Transverse colon (tissue), 4 donors: ENCODE results near the gene GAB1. TPM values are rescaled to one million over a fixed set of nuclear protein-coding genes. Genes with fewer than 3 reads are reported as not detected.

ENCODE experiments used
- DNase-seq: peaks from one replicate; pipeline ENCODE4 v3.0.0-alpha.2; 2019
- H3K27ac ChIP-seq, 4 donors: fragments of 200-600 bp; sonication (generic); 2 replicates each; pipeline ENCODE4 v1.5.1; 2016 to 2018; ENCODE audit warnings: inconsistent platforms in 4 of 4
- H3K27me3 ChIP-seq: fragments of 200-600 bp; sonication (generic); 2 replicates; pipeline ENCODE4 v1.5.1; 2017; ENCODE audit warnings: inconsistent platforms
- H3K36me3 ChIP-seq, 4 donors: fragments of 200-600 bp; sonication (generic); 2 replicates each; pipeline ENCODE4 v1.5.1; 2017 to 2019; ENCODE audit warnings: inconsistent platforms in 4 of 4
- H3K4me1 ChIP-seq, 4 donors: fragments of 200-600 bp; sonication (generic); 2 replicates each; pipeline ENCODE4 v1.5.1; 2017 to 2020; ENCODE audit warnings: inconsistent platforms in 4 of 4
- H3K4me3 ChIP-seq, 4 donors: fragments of 200-600 bp; sonication (generic); 1 replicate in 1 of 4; 2 replicates in 3 of 4; pipeline versions ENCODE4 v1.5.1 to v1.6.1; 2017 to 2019; ENCODE audit warnings: inconsistent platforms in 4 of 4
- H3K9me3 ChIP-seq, 2 donors: fragments of 200-600 bp; sonication (generic); 2 replicates each; pipeline ENCODE4 v1.5.1; 2017 to 2019; ENCODE audit warnings: inconsistent platforms in 2 of 2
- EP300 ChIP-seq: sonication (generic); formaldehyde crosslinking; IDR thresholded peaks from one replicate; pipeline ENCODE4 v1.6.1; 2017; ENCODE audit warnings: antibody characterized with exemption, low read depth
- POLR2A ChIP-seq: fragments of 450-650 bp; IDR thresholded peaks from one replicate; pipeline ENCODE4 v1.6.1; 2016; ENCODE audit warnings: antibody characterized with exemption, mild to moderate bottlenecking, moderate library complexity
- POLR2AphosphoS5 ChIP-seq, 3 donors: sonication (generic); formaldehyde crosslinking; IDR thresholded peaks; one replicate each; pipeline ENCODE4 v1.6.1; 2016; ENCODE audit warnings: antibody characterized with exemption in 3 of 3
- WGBS, 2 donors: methylation state at CpG; one replicate each; pipeline ENCODE4 v1.1.5; 2018; ENCODE audit warnings: low coverage in 1 of 2; 5-methylcytosine and 5-hydroxymethylcytosine counted together
- in situ Hi-C, 4 donors: fragments of 200-750 bp; cut with MboI; loops; one replicate each; pipeline versions ENCODE4 v1.15.0 to v1.15.1; 2017; ENCODE audit warnings: low sequenced_read_pairs in 3 of 4, low pct_ligation_motif_present in 1 of 4, low pct_unique_long_range_greater_than_20kb in 1 of 4
- intact Hi-C: fragments of 100-400 bp; cut with DNase I; formaldehyde crosslinking; loops from one replicate; pipeline ENCODE4 v1.15.1; 2023; ENCODE audit warnings: low total_unique reads
- total RNA-seq, 4 donors: library from RNA; depleted of rRNA; stranded (reverse); fragments of >200 nt; gene quantifications; one replicate each; pipeline ENCODE4 v1.1.0, GENCODE V29; 2016
- TF ChIP-seq, protein P1 (sequence below), 5 experiments: fragments of 200-600 bp in 3 of 5; fragments of 450-650 bp in 2 of 5; sonication (generic) in 3 of 5; IDR thresholded peaks; 1 replicate in 2 of 5; 2 replicates in 3 of 5; pipeline ENCODE4 v1.5.1; 2016 to 2017; ENCODE audit warnings: antibody characterized with exemption in 5 of 5, inconsistent platforms in 3 of 5, mild to moderate bottlenecking in 2 of 5, moderate library complexity in 1 of 5

The GAB1 gene
- total RNA-seq, 4 donors from 2014 or later: 33.0 to 72.7 (median 62.2) TPM

DNA sequence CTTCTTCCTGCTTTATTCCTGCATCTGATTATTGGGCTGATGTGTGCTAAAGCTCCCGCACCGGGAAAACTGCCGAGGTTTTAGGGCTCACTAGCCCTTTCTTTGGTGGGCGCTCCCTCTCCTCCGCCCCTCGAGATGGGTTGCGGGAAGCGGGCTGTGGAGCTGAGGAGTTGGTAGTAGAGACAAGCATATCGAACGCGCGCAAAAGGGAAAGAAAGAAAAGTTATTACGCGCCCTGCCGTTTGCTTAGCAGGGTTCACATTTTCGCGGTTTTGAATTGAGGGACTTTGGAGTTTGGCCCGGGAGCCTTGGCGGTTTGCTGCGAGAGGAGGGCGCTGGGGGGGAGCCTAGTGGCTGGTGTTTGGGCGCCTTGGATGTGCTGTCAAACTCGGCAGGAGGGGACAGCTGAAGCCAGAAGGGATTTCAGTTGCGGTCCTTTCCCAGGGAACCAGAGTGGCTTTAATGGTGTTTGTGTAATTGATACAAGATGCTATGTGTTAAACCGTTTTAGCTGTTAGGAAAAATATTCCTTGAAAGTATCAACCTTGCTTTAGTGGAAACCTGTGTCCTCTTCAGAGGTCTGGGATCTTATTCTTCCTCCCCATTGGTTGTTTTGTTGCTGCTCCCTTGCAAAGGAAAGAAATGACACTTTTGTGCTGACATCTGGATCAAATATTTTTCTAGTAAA lies 1.1 kb downstream of the GAB1 start:
- Histone ChIP-seq H3K27me3 (no peaks in the 10 kb centered on the region), H3K36me3 (no peaks in the 10 kb centered on the region), H3K4me1 (peaks cover 22 to 44% (median 37%) of the 10 kb centered on the region in 4 donors), H3K9me3 (no peaks in the 10 kb centered on the region), H3K4me3 (peak overlapping the region; percentile 54 to 93 (median 86)), H3K27ac (peak overlapping the region; percentile 95 to 97 (median 96))
- TF ChIP-seq, protein P1, sequence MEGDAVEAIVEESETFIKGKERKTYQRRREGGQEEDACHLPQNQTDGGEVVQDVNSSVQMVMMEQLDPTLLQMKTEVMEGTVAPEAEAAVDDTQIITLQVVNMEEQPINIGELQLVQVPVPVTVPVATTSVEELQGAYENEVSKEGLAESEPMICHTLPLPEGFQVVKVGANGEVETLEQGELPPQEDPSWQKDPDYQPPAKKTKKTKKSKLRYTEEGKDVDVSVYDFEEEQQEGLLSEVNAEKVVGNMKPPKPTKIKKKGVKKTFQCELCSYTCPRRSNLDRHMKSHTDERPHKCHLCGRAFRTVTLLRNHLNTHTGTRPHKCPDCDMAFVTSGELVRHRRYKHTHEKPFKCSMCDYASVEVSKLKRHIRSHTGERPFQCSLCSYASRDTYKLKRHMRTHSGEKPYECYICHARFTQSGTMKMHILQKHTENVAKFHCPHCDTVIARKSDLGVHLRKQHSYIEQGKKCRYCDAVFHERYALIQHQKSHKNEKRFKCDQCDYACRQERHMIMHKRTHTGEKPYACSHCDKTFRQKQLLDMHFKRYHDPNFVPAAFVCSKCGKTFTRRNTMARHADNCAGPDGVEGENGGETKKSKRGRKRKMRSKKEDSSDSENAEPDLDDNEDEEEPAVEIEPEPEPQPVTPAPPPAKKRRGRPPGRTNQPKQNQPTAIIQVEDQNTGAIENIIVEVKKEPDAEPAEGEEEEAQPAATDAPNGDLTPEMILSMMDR (IDR thresholded peaks at IDR 0.05): peak in 1 of 5 experiments; percentile 11
- no peak for TF ChIP-seq EP300
- peak in 1 of 3 donors; percentile 35 for TF ChIP-seq POLR2AphosphoS5 (IDR thresholded peaks at IDR 0.05)
- in situ Hi-C loops (no loop called here), intact Hi-C loops (loop anchor here (5.0 to 10.0 kb wide), 2 partner anchors 120 to 137 kb away; no protein-coding TSS in a partner anchor)
- 1 to 2% methylated on average over 18 to 25 of the region's 25 CpGs for WGBS, 2 donors
- peak; percentile 79 for DNase-seq

DNA sequence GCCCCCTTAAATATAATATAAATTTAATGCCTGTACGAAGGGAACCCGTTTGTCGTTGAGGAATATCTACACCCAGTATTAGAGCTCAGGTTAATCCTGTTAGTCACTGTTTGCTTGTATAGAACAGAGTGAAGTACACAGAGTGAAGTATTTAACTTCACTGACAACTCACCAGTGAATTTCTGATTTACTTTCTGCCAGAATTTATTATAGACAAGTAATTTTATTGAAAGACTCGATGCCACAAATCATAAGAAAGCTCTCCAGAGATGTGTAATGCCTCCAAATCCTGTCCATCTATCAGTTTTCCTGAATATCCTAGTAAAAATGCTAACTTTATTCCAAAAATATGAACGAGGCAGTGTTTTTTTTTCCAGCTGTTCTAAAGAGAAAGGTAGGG lies 1.6 kb downstream of the GAB1 start:
- in situ Hi-C loops (no loop called here), intact Hi-C loops (loop anchor here (5.0 to 10.0 kb wide), 2 partner anchors 121 to 136 kb away; no protein-coding TSS in a partner anchor)
- 23 to 41% methylated on average over 5 of the region's 5 CpGs for WGBS, 2 donors
- no peaks in the 10 kb centered on the region for H3K9me3 ChIP-seq
- H3K27ac ChIP-seq: peak overlapping the region; percentile 95 to 97 (median 96)
- TF ChIP-seq EP300 (no peak), POLR2AphosphoS5 (IDR thresholded peaks at IDR 0.05) (no peak), POLR2A (no peak)
- TF ChIP-seq, protein P1 (IDR thresholded peaks at IDR 0.05): no peak
- H3K27me3 ChIP-seq: no peaks in the 10 kb centered on the region
- H3K36me3 ChIP-seq: no peaks in the 10 kb centered on the region
- no peak for DNase-seq
- peaks cover 20 to 50% (median 37%) of the 10 kb centered on the region in 4 donors for H3K4me1 ChIP-seq
- peak overlapping the region; percentile 5 to 93 (median 86) for H3K4me3 ChIP-seq

DNA sequence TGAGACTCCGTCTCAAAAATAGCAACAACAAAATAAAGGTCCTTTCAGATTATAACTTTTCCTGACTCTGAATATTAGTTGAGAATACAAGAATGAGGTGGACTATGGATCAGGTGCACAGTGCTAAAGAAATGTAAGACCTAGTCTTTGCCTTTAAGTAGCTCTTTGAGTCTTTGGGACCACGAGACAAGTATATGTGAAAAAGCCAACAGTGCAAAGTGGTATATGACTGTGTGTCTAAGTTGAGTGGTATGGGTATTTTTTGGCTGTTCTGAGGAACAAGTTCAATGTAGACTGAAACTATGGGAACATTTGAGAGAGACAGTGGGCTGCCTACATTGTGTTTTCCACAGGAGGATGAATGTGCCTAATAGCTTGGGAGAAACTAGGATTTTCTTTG lies 2.8 kb downstream of the GAB1 start:
- no peak overlapping the region for H3K4me3 ChIP-seq
- H3K4me1 ChIP-seq: peaks cover 19 to 56% (median 42%) of the 10 kb centered on the region in 4 donors
- intact Hi-C loops (loop anchor here (5.0 to 10.0 kb wide), 2 partner anchors 122 to 135 kb away; no protein-coding TSS in a partner anchor), in situ Hi-C loops (no loop called here)
- 67 to 73% methylated on average over 1 to 2 of the region's 2 CpGs for WGBS, 2 donors
- H3K27me3 ChIP-seq: no peaks in the 10 kb centered on the region
- DNase-seq: no peak
- TF ChIP-seq POLR2A (no peak), EP300 (no peak), POLR2AphosphoS5 (IDR thresholded peaks at IDR 0.05) (no peak)
- TF ChIP-seq, protein P1 (IDR thresholded peaks at IDR 0.05): no peak
- no peaks in the 10 kb centered on the region for H3K36me3 ChIP-seq
- peak overlapping the region in 3 of 4 donors; percentile 23 to 38 (median 33) for H3K27ac ChIP-seq
- no peaks in the 10 kb centered on the region for H3K9me3 ChIP-seq

DNA sequence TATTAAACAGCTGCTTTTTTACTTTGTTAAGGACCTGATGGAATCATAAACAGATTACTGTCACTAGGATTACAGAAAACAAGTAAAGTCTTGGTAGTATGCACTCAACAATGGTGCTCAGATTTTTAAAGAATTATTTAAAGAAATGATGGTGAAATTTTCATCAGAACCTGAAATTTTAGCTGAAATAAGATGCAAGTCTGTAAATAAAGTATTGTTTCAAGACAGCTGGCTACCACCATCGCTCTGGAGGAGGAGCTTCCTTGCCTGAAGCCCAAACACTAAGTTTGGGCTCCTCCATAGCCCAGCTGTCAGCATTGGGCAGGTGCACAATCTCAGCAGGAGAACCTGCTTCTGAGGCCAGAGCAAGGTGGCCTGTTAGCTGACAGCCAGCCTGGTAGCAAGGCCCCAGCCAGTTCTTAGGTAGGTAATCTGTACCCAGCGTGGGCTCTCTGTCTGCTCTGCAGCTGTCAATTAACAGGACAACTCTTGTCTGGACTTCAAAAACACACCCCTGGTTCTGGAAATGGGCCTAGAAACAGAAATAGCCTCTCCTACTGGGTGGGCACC lies 4.6 kb downstream of the GAB1 start:
- peak; percentile 41 for DNase-seq
- H3K27me3 ChIP-seq: no peaks in the 10 kb centered on the region
- no peaks in the 10 kb centered on the region for H3K9me3 ChIP-seq
- intact Hi-C loops: loop anchor here (10.0 kb wide), 1 partner anchor 426 kb away; no protein-coding TSS in a partner anchor
- no peaks in the 10 kb centered on the region for H3K36me3 ChIP-seq
- peak overlapping the region in 2 of 4 donors; percentile 33 to 41 for H3K27ac ChIP-seq
- WGBS, 2 donors: 40 to 66% methylated on average over 1 to 2 of the region's 2 CpGs
- in situ Hi-C loops: no loop called here
- H3K4me1 ChIP-seq: peaks cover 35 to 59% (median 49%) of the 10 kb centered on the region in 4 donors
- no peak for TF ChIP-seq EP300
- peak in 1 of 3 donors; percentile 38 for TF ChIP-seq POLR2AphosphoS5 (IDR thresholded peaks at IDR 0.05)
- TF ChIP-seq POLR2A: no peak
- TF ChIP-seq, protein P1 (IDR thresholded peaks at IDR 0.05): no peak
- no peak overlapping the region for H3K4me3 ChIP-seq
